HepG2 (cell line): ENCODE results near the gene PHF14. TPM values are rescaled to one million over a fixed set of nuclear protein-coding genes. Genes with fewer than 3 reads are reported as not detected.

Experiments
- AGO2 ChIP-seq: fragments of 200-400 bp; formaldehyde crosslinking; optimal IDR thresholded peaks from 2 replicates; pipeline ENCODE3; 2017; ENCODE audit warnings: mild to moderate bottlenecking, low read depth, low read length, moderate library complexity
- ARHGAP35 ChIP-seq: sonication (generic); formaldehyde crosslinking; IDR thresholded peaks from 2 replicates; pipeline ENCODE4 v1.9.0; 2022; ENCODE audit warnings: mild to moderate bottlenecking, inconsistent platforms, moderate library complexity, missing genetic modification reagents, borderline replicate concordance
- CC2D1A ChIP-seq: sonication (generic); formaldehyde crosslinking; IDR thresholded peaks from 2 replicates; pipeline ENCODE4 v1.8.1; 2023; ENCODE audit warnings: mild to moderate bottlenecking, missing genetic modification reagents
- CEBPB ChIP-seq: IDR thresholded peaks from 2 replicates; pipeline ENCODE4 v1.6.1; 2011; ENCODE audit warnings: low read depth, low read length, improper control_type of control experiment, borderline replicate concordance
- CENPT ChIP-seq: sonication (generic); formaldehyde crosslinking; IDR thresholded peaks from 2 replicates; pipeline ENCODE4 v1.8.0; 2022; ENCODE audit warnings: low read depth, mild to moderate bottlenecking, moderate library complexity, missing genetic modification reagents
- DMAP1 ChIP-seq: IDR thresholded peaks from 2 replicates; pipeline ENCODE4 v1.6.1; 2016
- FOXA1 ChIP-seq, 2 experiments: fragments of 450-650 bp in 1 of 2; sonication (generic) in 1 of 2; formaldehyde crosslinking in 1 of 2; IDR thresholded peaks; 2 replicates each; pipeline versions ENCODE4 v1.4.0 to v1.6.1; 2016 to 2020; ENCODE audit warnings: missing genetic modification reagents in 1 of 2
- FOXO4 ChIP-seq: sonication (generic); formaldehyde crosslinking; conservative IDR thresholded peaks from 2 replicates; pipeline ENCODE4 v1.8.1; 2023; ENCODE audit warnings: missing genetic modification reagents
- KLF16 ChIP-seq, 2 experiments: sonication (generic) in 1 of 2; formaldehyde crosslinking in 1 of 2; IDR thresholded peaks; 2 replicates each; pipeline versions ENCODE4 v1.6.1 to v1.8.0; 2016 to 2023; ENCODE audit warnings: missing genetic modification reagents in 2 of 2, missing compliant biosample characterization in 1 of 2
- MAFF ChIP-seq: IDR thresholded peaks from 2 replicates; pipeline ENCODE4 v1.6.1; 2011; ENCODE audit warnings: low read depth, low read length, improper control_type of control experiment
- MBNL3 ChIP-seq: fragments of 250-450 bp; sonication (Bioruptor Pico); conservative IDR thresholded peaks from 2 replicates; pipeline ENCODE4 v1.8.0; 2022; ENCODE audit warnings: mild to moderate bottlenecking, inconsistent platforms
- MIER3 ChIP-seq: IDR thresholded peaks from 2 replicates; pipeline ENCODE4 v1.6.1; 2016; ENCODE audit warnings: missing compliant biosample characterization, borderline replicate concordance
- MXI1 ChIP-seq: IDR thresholded peaks from 3 replicates; pipeline ENCODE4 v1.6.1; 2012; ENCODE audit warnings: low read depth, low read length, inconsistent platforms, borderline replicate concordance
- NAIF1 ChIP-seq: sonication (generic); formaldehyde crosslinking; IDR thresholded peaks from 2 replicates; pipeline ENCODE4 v1.5.0; 2020; ENCODE audit warnings: mild to moderate bottlenecking, missing genetic modification reagents, borderline replicate concordance
- PAWR ChIP-seq: sonication (generic); formaldehyde crosslinking; IDR thresholded peaks from 2 replicates; pipeline ENCODE4 v1.4.0; 2020; ENCODE audit warnings: missing genetic modification reagents, mild to moderate bottlenecking, borderline replicate concordance
- PHF20 ChIP-seq: sonication (generic); formaldehyde crosslinking; IDR thresholded peaks from 2 replicates; pipeline ENCODE4 v1.5.0; 2020; ENCODE audit warnings: mild to moderate bottlenecking, missing genetic modification reagents
- RAD51 ChIP-seq: fragments of 450-650 bp; IDR thresholded peaks from 2 replicates; pipeline ENCODE4 v1.6.1; 2016; ENCODE audit warnings: borderline replicate concordance
- TAF1 ChIP-seq: sonication (generic); formaldehyde crosslinking; IDR thresholded peaks from 2 replicates; pipeline ENCODE4 v1.4.0; 2020; ENCODE audit warnings: missing genetic modification reagents
- YEATS2 ChIP-seq: sonication (generic); formaldehyde crosslinking; IDR thresholded peaks from 2 replicates; pipeline ENCODE4 v1.4.0; 2020; ENCODE audit warnings: missing genetic modification reagents, borderline replicate concordance
- ZBTB14 ChIP-seq: sonication (generic); formaldehyde crosslinking; IDR thresholded peaks from 2 replicates; pipeline ENCODE4 v1.4.0; 2020; ENCODE audit warnings: missing genetic modification reagents
- ZNF350 ChIP-seq: sonication (generic); formaldehyde crosslinking; IDR thresholded peaks from 2 replicates; pipeline ENCODE4 v1.4.0; 2020; ENCODE audit warnings: mild to moderate bottlenecking, low read depth, missing genetic modification reagents, borderline replicate concordance
- ZNF362 ChIP-seq: sonication (generic); formaldehyde crosslinking; IDR thresholded peaks from 2 replicates; pipeline ENCODE4 v1.4.0; 2020; ENCODE audit warnings: missing genetic modification reagents, mild to moderate bottlenecking, borderline replicate concordance
- ZNF431 ChIP-seq: sonication (generic); formaldehyde crosslinking; IDR thresholded peaks from 2 replicates; pipeline ENCODE4 v1.9.0; 2022; ENCODE audit warnings: missing genetic modification reagents, low read depth, mild to moderate bottlenecking, borderline replicate concordance
- ZNF607 ChIP-seq: sonication (generic); formaldehyde crosslinking; IDR thresholded peaks from 2 replicates; pipeline ENCODE4 v1.5.1; 2020; ENCODE audit warnings: missing genetic modification reagents, mild to moderate bottlenecking, borderline replicate concordance
- ZNF644 ChIP-seq: IDR thresholded peaks from 2 replicates; pipeline ENCODE4 v1.6.1; 2016; ENCODE audit warnings: low read depth
- ZNF761 ChIP-seq: sonication (generic); formaldehyde crosslinking; conservative IDR thresholded peaks from 2 replicates; pipeline ENCODE4 v1.4.0; 2020; ENCODE audit warnings: mild to moderate bottlenecking, missing genetic modification reagents
- ZNF782 ChIP-seq: sonication (generic); formaldehyde crosslinking; IDR thresholded peaks from 2 replicates; pipeline ENCODE4 v1.4.0; 2020; ENCODE audit warnings: missing genetic modification reagents, mild to moderate bottlenecking, borderline replicate concordance
- polyA plus RNA-seq, 8 experiments: library from polyadenylated mRNA; depleted of rRNA in 3 of 8; stranded (reverse) in 7 of 8; unstranded in 1 of 8; fragments of >200 nt; fragmentation: Illumina TruSeq in 4 of 8; extraction: Trizol in 4 of 8; gene quantifications; 2 replicates each; pipeline versions ENCODE4 v1.2.1 to v1.2.3, GENCODE V29; 2011 to 2016; ENCODE audit warnings: low read depth in 4 of 8, missing spikeins in 1 of 8, mixed read lengths in 1 of 8; ENCODE audit not compliant: insufficient read depth in 1 of 8
- total RNA-seq, 5 experiments: library from RNA; depleted of rRNA; stranded (reverse); fragments of >200 nt; fragmentation: Illumina TruSeq; extraction: Trizol; gene quantifications; 2 replicates each; pipeline ENCODE4 v1.2.3, GENCODE V29; 2016; ENCODE audit warnings: low read depth in 1 of 5

Gene PHF14
- total and polyA plus RNA-seq, 2 of the 13 experiments (the other 11 are each of a cell fraction or from before 2014, with no cell fraction given), result 18.9 to 68.7 TPM

GRCh38 chr7:10939911-10940703, 33.6 kb upstream of the PHF14 start (continued):
- peak; percentile 67; the same call in 1 of the 2 replicates for TF ChIP-seq ZNF782 (CRISPR knock-in tag)
- TF ChIP-seq MIER3, result peak; percentile 27; the same call in 1 of the 2 replicates
- TF ChIP-seq MXI1, result peak; percentile 67; the same call in 2 of the 3 replicates
- peak; percentile 96 for TF ChIP-seq YEATS2 (CRISPR knock-in tag)
- no peak for TF ChIP-seq RAD51
- peak; percentile 98 for TF ChIP-seq TAF1
- TF ChIP-seq NAIF1 (CRISPR knock-in tag), result 0 out of 2 replicates have a peak, but pooled peaks have one; percentile 12
- TF ChIP-seq PHF20 (CRISPR knock-in tag), result peak; percentile 54; the same call in 1 of the 2 replicates
- TF ChIP-seq MAFF, result 0 out of 2 replicates have a peak, but pooled peaks have one; percentile 8
- TF ChIP-seq CC2D1A, result no peak
- no peak for TF ChIP-seq CEBPB
- peak; percentile 26; the same call in 1 of the 2 replicates for TF ChIP-seq ZNF607
- TF ChIP-seq AGO2, result peak; percentile 3
- no peak for TF ChIP-seq CENPT (CRISPR knock-in tag)
- TF ChIP-seq ZNF350 (CRISPR knock-in tag), result peak; percentile 63; the same call in 1 of the 2 replicates
- TF ChIP-seq MBNL3 (CRISPR knock-in tag), result no peak
- TF ChIP-seq FOXO4 (CRISPR knock-in tag), result no peak
- peak; percentile 87; the same call in 1 of the 2 replicates for TF ChIP-seq ZNF431
- TF ChIP-seq FOXA1 (IDR thresholded peaks at IDR 0.05), result no peak
- peak; percentile 19; the same call in 1 of the 2 replicates for TF ChIP-seq FOXA1 (CRISPR knock-in tag; IDR thresholded peaks at IDR 0.05)
- peak; percentile 92 for TF ChIP-seq DMAP1 (CRISPR knock-in tag)
- 0 out of 2 replicates have a peak, but pooled peaks have one; percentile 17 for TF ChIP-seq ZNF644 (CRISPR knock-in tag)
- TF ChIP-seq PAWR (CRISPR knock-in tag), result no peak
- no peak for TF ChIP-seq ZNF362 (CRISPR knock-in tag)
- peak; percentile 84 for TF ChIP-seq ARHGAP35 (CRISPR knock-in tag)
- TF ChIP-seq ZBTB14 (CRISPR knock-in tag), result peak; percentile 98
- peak in 1 of 2 experiments; percentile 82; a peak in 2 of 4 replicates for TF ChIP-seq KLF16 (CRISPR knock-in tag; IDR thresholded peaks at IDR 0.05)
- TF ChIP-seq ZNF761 (CRISPR knock-in tag), result peak; percentile 85; the same call in 1 of the 2 replicates
